GM21423 (cell line): ENCODE data around the gene PLCG2.

Experiments
- ATAC-seq: cut with Tn5 transposase; IDR thresholded peaks from one replicate; pipeline ENCODE4 v1.9.1; 2021; ENCODE audit warnings: mild to moderate bottlenecking, moderate library complexity; ENCODE audit not compliant: unreplicated experiment

PLCG2 gene

GRCh38 chr16:81904320-81904719 is 125.2 kb downstream of the PLCG2 start:
- ATAC-seq: no peak

GRCh38 chr16:81905277-81905676 is 126.2 kb downstream of the PLCG2 start:
- ATAC-seq: no peak

DNA sequence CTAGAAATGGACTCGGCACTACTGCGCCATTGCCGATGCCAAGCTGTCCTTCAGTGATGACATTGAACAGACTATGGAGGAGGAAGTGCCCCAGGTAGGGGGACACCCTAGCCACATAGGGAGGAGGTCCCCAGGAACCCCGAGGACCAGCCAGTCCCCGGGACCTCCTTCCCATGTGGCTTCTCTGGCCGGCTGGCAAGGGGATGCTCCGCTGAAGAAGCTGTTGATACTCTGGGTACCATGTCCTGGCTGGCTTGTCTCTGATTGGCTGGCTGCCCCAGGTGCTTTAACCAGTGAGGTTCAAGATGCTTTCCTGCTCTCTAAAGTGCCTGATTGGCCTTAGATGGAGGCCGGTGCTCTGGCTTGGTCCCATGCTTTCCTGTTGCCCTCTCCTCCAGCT is 128.6 kb downstream of the PLCG2 start:
- ATAC-seq: no peak

- ATAC-seq: no peak
These were observed 129.6 kb downstream of the PLCG2 start for GRCh38 chr16:81908466-81909262.

DNA sequence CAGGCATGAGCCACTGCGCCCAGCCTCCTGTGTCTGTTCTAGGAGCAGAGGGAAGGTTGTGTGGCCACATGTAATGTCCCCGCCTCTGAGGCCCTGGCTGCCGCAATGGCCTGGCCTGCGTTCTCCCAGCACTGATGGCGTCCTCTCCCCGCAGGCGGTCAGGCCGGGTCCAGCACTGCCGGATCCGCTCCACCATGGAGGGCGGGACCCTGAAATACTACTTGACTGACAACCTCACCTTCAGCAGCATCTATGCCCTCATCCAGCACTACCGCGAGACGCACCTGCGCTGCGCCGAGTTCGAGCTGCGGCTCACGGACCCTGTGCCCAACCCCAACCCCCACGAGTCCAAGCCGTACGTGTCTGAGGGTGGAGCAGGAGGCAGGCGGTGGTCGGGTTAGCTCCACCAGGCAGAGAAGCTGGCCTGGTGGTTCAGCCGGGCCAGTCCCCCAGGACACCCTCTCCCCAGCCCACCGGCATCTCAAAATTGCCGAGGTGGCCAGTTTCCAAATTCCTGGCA is 131.3 kb downstream of the PLCG2 start:
- no peak for ATAC-seq

DNA sequence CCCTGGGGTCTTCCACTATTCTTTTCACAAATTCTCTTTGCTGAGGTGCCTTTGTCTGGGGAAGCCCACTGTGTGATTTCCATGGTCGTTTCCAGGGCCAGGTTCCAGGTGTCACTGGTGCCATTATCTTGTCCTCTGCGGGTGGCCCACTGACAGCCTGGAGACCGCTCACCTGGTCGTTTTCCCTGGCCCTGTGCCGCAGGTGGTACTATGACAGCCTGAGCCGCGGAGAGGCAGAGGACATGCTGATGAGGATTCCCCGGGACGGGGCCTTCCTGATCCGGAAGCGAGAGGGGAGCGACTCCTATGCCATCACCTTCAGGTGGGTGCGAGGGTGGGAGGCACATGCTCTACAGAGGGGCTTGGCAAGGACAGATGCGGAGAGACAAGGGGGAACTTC is 133.3 kb downstream of the PLCG2 start:
- no peak for ATAC-seq

- no peak for ATAC-seq
These were observed 134.1 kb downstream of the PLCG2 start for GRCh38 chr16:81913222-81913621.

DNA sequence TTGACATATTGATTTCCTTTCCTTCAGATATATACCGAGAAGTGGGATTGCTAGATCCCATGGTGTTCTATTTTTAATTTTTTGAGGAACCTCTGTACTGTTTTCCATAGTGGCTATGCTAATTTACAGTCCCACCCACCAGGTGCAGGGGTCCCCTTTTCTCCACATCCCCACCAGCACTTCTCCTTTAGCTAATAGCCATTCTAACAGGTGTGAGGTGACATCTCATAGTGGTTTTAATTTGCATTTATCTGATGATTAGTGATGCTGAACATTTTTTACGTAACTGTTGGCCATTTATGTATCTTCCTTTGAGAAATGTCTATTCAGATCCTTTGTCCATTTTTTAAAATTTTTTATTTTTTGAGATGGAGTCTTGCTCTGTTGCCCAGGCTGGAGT is 138.3 kb downstream of the PLCG2 start:
- ATAC-seq: no peak

- no peak for ATAC-seq
These were observed 139.8 kb downstream of the PLCG2 start for GRCh38 chr16:81918927-81919326.

DNA sequence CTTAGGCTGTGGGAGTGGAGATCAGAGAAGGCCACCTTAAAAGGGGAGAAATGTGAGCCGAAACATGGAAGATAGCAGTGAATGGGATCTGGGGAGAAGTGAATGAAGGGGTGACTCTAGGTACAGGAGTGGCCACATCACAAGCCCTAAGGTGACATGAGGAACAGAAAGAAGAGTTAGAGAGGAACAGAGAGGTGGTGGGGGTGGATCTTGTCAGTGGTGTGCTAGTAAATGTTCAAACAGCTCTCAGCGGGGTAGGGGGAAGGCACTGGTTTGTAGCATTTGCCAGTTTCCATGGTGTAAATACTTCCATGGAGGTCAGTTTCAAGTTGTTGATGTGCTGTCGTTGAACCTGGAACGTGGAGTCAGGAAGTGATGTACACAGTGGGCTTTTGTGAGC is 141.4 kb downstream of the PLCG2 start:
- no peak for ATAC-seq

DNA sequence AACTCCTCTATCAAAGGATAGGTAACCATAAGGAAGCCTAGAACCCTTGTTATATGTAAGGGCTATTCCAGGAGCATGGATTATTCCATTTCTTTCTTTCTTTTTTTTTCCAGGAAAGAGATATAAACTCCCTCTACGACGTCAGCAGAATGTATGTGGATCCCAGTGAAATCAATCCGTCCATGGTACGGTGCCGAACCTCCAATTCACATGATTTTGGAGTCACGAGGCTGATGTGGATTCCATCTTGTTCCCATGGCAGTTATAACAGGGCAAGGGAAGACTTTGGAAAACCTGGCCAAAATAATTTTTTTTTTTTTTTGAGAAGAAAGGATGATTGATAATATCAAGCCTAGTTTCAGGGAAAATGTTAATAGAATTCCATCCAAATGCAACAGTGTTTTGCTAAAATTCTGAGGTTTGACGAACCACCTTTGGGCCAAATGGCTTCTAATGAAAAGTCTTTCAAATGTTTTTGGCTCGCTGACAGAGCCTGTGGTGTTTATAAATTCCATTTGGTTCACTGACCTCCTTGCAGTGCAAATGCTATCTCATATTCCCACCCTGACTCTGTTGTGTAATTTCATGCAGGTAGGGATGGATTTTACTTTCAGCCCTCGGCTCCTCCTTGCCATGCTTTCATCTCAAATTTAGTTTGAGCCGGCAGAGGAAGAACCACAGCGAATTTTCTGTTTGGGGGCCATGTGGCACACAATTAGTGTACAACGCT is 142.2 kb downstream of the PLCG2 start:
- ATAC-seq: no peak

DNA sequence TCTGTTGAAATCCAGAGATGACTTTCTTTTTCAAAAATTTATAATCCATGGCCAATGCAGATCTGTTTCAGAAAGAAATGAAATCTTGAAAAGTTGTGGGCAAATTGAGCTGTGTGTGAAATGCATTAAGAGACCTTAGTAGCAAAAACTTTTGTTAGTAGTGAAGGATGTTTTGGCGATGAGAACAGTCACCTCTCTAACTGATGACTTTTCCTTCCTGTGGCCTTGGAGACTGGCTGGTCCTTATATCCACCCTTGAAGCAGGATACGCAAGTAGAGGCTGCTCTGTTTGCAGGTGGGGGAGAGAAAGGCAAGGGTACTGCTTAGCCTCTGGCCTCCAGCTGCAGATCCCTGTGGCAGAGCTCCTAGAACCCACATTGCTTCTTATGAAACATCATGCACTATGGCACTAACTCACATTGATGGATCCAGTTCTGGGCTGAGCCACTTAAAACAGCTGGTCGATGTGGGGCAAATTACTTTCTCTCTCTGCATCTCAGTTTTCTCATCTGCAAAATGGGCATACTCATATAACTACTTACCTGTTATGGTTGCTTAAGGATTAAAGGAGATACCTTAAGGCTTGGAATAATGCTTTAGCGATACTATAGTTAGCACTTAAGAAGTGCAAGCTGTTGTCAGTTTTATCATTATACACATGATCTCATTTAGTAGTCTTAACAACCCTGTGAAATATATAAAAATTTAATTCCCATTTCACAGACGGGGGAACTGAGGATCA is 142.9 kb downstream of the PLCG2 start:
- ATAC-seq: no peak

- no peak for ATAC-seq
These were observed 144.2 kb downstream of the PLCG2 start for GRCh38 chr16:81923296-81923695.

- no peak for ATAC-seq
These were observed 145.9 kb downstream of the PLCG2 start for GRCh38 chr16:81925016-81925415.

DNA sequence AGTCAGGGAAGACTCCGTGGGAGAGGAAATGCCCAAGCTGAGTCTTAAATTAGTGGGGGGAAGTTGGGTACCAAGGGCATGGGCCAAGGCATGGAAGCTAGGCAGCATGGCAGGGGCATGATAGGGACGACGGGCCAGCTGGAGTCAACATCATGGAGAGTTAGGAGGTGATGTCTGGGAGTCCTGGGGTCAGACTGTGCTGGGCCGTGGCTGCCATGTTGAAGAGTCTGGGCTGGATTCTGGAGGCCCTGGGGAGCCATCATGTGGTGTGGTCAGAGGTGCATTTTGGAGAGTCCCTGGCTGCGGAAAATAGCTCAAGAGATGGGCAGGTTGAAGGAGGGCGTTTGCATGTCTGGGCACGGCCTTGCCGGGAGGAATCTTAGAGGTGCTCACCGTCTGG is 146.9 kb downstream of the PLCG2 start:
- no peak for ATAC-seq

DNA sequence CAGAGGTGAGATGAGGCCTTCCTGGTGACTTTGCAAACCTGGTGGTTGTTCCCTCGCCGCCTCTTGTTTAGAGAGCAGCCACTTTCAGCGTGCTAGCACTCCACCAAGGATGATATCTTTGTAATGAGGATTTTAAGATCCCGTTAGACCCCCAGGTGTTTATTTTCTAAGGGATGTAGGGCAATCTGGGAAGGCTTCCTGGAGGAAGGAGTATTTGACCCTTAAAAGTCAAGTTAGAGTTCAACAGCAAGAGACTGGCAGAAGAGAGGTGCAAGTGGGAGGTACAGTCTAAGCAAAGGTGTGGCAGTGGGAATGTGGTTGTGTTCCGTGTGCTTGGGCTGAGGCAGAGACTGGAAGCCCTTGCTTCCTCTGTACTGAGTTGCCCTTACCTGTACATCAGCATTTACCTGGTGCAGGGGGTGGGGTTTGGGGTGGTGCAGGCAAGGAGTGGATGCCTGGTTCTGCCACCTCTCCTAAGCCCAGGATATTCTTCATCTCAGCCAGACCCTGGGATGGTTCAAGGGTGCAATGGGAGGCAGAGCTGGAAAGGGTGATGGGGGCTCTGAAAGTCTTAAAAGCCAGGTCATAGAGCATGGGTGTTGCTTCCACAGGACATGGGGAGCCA is 148.6 kb downstream of the PLCG2 start:
- ATAC-seq: no peak

GRCh38 chr16:81928271-81928918 is 149.3 kb downstream of the PLCG2 start:
- no peak for ATAC-seq

GRCh38 chr16:81928975-81929374 is 149.9 kb downstream of the PLCG2 start:
- no peak for ATAC-seq

DNA sequence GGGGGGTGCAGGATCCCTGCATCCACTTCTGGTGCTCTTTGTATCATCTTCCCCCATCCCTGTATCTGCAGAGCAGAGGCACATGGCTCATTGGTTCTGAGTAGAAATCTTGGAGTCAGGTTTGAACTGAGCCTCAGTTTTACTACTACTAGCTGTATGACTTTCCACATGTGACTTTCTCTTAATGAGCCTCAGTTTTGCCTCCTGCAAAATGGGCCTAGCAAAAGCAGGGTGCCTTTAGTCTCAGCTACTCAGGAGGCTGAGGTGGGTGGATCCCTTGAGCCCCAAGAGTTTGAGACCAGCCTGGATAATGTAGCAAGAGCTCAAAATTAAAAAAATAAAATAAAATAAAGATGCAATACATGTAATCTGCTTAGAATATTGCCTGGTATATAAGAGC is 150.8 kb downstream of the PLCG2 start:
- ATAC-seq: no peak

DNA sequence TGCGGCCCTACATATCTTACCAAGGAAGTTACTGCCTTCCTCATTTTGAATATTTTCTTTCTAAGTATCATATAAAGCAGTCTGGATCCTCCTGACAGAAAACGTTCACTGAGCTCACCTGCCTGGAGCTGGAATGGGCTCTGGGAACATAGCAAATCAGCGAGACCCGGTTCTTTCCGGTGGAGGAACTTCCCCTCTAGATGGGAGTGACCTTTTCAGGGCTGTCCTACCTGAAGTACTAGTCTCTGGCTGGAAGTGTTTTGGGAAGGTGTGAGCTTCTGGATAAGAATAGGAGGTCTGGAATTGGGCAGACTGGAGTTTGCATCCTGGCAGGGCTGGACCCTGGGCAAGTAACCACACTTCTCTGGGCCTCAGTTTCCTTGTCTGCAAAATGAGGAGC is 152.8 kb downstream of the PLCG2 start:
- ATAC-seq: no peak

GRCh38 chr16:81932668-81933067 is 153.6 kb downstream of the PLCG2 start:
- ATAC-seq: no peak
